Measurements from ENCODE around the gene AP2S1.

DNA sequence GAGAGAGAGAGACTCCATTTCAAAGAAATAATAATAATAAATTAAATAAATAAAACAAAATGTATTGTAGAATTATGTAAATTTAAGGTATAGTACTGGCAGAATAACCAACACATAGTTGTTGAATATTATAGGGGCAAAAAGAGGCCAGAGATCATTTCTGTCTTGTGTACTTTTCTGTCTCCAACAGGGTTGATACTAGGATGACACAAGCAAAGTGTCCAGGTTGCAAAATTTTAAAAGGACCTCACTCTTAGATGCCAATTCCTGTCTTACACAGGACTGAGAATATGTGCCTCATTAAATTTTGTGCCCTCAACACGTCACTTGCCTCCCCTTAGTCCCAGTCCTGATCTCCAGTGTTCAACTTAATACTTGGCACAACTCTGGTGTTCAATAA, 2.2 kb upstream of the AP2S1 start:
- TF ChIP-seq POLR2AphosphoS5 (IDR thresholded peaks at IDR 0.05) = no peak
- TF ChIP-seq, protein P1, sequence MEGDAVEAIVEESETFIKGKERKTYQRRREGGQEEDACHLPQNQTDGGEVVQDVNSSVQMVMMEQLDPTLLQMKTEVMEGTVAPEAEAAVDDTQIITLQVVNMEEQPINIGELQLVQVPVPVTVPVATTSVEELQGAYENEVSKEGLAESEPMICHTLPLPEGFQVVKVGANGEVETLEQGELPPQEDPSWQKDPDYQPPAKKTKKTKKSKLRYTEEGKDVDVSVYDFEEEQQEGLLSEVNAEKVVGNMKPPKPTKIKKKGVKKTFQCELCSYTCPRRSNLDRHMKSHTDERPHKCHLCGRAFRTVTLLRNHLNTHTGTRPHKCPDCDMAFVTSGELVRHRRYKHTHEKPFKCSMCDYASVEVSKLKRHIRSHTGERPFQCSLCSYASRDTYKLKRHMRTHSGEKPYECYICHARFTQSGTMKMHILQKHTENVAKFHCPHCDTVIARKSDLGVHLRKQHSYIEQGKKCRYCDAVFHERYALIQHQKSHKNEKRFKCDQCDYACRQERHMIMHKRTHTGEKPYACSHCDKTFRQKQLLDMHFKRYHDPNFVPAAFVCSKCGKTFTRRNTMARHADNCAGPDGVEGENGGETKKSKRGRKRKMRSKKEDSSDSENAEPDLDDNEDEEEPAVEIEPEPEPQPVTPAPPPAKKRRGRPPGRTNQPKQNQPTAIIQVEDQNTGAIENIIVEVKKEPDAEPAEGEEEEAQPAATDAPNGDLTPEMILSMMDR (IDR thresholded peaks at IDR 0.05) = no peak

Data from esophagus muscularis mucosa (tissue), 3 donors.